Body of pancreas (tissue), 4 donors: ENCODE results near the gene MINDY3.

Source experiments
- CTCF ChIP-seq, 7 experiments: fragments of 450-650 bp in 4 of 7; fragments of 200-600 bp in 3 of 7; sonication (generic) in 3 of 7; IDR thresholded peaks; one replicate each; pipeline ENCODE4 v1.5.1; 2016 to 2019; ENCODE audit warnings: antibody characterized with exemption in 7 of 7
- POLR2A ChIP-seq, 3 donors: fragments of 450-650 bp; IDR thresholded peaks; one replicate each; pipeline ENCODE4 v1.6.1; 2016; ENCODE audit warnings: antibody characterized with exemption in 3 of 3, mild to moderate bottlenecking in 2 of 3

GRCh38 chr10:15792777-15793176 is 67.5 kb downstream of the MINDY3 start:
- TF ChIP-seq CTCF (IDR thresholded peaks at IDR 0.05) (no peak), POLR2A (IDR thresholded peaks at IDR 0.05) (no peak)
